Bone marrow (tissue), 2 donors: Measurements from ENCODE around the gene NEDD9.

Experiments used
- DNase-seq, 2 donors: peaks; one replicate each; lab custom pipeline; 2025; lab: John Stamatoyannopoulos, UW

Gene NEDD9

DNA sequence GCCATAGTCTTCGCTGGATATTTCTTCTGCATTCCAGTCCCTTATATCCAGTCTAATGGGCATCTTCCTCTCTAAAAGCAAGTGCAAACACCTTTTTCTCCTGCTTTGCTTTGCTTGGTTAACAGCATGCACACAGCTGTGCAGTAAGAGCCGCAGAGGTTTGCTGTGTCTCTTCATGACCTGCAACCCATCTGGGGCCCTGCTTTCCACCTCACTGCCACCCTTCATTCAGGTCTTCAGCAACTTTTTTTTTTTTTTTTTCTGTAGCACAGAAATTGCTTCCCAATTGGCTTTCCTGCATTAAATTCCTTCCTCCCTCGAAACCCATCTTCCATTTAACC lies 14.4 kb downstream of the NEDD9 start:
- no peak for DNase-seq

DNA sequence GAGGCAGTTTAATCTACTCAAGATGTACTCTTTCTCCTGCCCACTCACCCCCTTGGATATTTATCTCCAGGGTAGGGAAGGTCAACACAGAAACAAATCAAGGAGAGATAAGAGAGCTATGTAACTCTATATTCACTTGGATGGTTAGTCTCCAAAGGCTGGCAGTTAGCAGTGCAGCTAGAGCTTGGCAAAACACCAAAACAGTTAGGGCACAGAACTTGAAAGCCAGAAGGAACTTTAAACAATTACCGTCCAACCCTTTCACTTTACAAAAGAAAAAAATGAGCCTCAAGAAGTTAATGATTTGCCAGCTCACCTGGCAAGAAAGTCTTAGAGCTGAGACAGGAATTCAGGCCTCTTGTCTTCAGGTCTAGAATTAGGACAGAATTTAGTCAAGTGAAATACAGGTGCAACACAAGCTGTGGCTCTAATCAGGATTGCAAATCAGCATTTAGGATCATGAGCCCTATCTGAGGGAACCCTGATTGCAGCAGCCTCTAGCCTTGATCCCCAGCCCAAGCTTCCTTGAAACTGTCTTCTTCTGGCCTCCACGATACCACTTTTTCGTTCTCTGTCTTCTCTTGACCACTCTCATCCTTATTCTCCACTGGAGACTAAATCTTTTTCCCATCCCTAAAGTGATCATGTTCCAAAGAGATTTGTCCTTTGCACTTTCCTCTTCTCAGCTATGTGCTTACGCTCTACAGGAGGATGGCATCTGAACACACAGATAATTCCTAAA lies 14.9 kb downstream of the NEDD9 start:
- no peak for DNase-seq

DNA sequence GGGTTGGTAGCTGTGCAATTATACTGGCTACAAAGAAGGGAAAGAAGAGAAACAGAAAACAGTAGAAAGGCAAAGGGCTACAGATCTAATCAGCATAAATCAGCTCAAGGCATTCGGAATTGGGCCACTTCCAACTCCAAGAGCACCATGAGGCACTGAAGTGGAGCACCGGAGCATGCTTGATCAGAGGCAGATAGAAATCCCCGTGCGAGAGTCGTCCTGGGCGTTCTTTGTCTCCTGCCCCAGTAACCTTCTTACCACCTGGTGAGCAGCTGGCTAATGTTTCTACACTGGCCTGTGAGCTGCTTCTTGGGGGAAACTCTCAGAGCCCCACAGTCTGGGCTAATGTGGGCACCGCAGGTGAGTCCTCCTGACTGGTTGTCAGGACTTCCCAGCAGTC lies 16.7 kb downstream of the NEDD9 start:
- no peak for DNase-seq

DNA sequence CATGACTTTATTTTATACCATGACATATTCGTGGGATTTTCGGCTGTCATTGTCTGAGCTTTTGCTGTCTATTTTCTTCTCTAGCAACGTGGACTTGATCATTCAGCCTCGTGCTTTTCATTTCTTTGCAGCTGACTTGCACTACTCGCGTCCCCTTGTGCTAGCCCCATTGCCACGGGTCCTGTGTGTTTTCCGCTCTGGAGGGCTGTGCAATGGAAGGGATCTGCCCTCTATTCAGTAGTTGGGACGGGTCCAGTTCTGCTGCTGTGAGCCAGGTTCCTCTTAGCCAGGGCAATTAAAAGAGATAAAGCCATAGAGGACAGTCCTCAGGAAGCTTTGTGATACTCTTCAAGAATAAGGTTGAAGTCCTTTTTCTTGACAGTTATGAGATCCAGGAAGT lies 17.6 kb downstream of the NEDD9 start:
- no peak for DNase-seq

DNA sequence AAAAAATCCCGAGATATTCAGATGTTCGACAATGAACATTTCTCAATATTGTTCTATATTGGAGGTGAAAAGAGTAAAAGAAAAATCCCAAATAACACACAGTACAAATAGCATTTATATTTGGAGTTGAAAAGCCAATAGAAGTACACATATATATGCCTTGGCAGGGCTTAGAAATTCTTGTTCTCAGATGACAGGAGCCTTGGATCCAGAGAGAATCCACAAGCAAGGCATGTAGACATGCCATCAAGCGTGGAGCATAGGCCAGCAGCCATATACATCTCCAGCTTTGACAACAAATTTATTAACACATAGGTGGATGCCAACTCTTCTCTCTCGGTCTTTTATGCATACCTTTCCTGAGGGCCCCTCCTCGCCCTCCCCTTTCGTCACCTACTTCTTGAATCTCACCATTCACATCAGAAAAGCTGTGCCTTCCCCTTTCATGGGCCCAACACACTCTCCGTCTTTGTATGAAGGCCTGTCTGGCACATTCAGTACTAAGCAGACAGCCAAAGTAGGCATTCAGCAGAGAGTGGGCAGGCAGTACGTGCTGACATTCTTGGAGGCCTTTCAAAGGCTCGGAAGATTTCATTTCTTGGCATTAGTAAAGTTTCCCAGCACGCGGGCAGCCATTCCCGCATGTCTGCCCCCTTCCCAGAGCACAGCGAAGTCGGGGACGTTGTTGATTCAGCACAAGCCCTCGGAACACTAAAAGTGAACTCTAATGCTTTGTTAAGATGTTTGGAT lies 18.2 kb downstream of the NEDD9 start:
- DNase-seq: no peak

DNA sequence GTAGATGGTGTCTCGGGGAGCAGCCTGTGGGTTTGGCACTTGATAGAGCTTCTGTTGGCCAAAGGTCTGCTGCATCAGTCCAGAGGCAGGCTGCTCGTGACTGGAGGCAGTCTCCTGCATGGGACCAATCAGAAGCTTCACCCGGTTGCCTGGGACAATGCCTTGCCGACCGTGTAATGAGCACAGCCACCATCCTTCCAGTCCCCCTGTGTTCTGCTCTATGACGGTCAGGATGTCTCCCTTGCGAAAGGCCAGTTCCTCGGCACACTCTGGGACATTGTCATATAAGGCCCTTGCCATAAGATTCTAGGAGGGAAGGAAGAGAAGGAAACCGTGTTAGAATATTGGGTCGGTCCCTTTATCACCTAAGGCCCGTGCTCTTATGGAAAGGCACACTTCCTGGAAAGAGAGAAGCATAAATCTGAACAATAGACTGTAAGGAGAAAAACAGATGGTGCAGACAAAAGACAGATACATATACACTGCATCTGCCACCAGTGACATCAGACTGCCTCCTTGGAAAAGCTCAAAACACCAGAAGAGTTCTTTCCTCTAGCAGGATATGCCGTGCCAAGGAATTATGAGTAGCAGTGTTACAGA lies 18.9 kb downstream of the NEDD9 start:
- DNase-seq: no peak

DNA sequence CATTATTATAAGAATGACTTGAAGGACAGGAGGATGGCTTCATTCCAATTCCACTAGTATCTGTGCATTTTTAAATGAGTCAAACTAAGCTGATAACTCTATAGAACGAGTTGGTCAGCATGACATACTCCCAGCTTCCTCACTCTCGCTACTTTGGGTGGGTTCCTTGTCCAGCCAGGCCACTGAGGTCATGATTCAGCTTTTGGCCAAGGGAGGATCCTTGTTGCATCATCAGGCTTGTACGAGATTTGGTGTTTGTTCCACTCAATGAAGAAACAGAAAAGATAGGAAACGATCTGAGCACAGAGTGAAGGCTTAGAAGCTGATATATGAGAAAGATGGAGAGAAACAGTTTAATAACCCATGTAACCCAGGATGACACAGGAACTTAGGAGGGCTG lies 19.8 kb downstream of the NEDD9 start:
- peak in 1 of 2 donors; percentile 17 for DNase-seq

DNA sequence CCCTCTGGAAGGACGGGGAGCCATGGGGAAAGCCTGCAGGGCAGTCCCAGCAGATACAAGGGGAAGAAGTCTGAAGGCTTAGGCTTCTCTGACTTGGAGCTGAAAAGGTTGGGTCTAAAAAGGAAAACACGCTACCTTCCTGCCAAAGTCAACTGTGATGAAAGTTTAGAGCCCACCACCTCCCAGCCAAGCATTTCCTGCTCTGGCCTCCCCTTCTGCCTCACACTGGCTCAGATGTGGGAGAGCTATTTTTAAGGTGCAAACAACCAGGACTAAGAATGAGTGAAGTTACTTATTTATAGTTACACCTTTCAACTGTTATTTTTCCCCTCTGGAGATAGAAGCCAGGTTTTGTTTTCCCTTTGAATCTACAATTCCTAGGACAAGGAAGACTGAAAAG lies 21.2 kb downstream of the NEDD9 start:
- DNase-seq: no peak

DNA sequence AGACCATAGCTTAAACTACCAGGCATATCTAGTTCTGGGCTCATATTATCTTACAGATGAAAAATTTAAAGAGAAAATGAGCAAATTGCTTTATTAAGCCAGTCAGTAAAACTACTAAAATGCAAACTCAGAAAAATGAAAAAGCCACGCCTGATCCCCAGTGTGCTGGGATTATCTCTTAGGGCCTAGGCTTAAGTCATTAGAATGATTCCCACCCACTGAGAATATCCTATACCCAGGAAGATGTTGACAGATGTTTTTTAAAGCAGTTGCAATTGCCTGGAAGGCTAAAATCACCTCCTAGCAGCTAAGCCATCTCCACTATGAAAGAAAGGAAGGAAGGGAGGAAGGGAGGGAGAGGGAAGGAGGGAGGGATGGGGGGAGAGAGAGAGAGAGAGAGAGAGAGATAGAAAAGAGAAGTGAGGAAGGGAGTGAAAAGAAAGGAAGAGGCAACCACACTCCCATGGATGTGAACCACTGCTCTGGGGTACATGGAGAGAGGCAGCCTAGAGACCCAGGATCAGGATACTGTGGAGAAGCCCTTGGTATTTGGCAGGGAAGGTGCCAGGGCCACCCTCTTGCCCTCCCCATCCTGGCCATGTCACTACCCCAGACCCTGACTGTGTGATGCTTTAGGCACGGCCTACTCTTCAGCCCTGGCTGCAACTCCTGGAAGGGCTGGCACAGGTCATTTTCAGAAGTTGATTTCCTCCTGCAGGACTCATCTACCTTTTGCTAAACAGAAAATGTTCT lies 21.9 kb downstream of the NEDD9 start:
- DNase-seq: no peak

DNA sequence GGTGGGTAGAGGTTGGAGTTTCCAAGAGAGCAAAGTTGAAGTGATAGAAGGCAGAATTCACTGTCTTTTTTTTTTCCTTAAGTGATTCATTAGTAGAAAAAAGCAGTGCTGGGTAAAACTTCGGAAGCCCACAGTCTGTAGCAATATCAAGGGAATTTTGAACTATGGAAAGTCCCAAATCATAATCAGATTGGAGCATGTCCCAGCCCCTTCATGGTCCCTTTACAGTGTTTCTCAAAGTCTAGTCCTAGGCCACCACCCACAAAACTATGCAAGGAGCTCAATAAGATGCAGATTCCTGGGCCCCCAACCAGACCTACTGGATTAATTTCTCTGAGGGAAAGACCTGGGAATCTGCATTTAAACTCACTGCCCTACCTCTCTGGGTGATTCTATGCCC lies 22.6 kb downstream of the NEDD9 start:
- no peak for DNase-seq

DNA sequence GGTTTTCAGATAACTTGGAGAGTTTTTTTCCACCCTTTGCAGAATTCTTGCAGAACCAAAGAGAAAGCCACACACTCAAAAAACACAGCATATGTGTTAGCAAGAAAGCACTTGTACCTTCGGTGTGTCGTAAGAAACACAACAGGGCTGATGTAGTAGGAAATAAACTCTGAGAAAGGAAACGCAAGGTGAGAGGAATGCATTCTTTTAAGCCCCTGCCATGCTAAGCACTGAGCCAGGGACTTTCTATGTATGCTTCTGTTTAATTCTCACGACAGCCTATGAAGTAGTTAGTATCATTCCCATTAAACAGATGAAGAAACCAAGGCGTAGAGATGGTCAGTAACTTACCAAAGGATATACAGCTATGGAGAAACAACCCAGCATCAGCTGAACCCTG lies 23.1 kb downstream of the NEDD9 start:
- no peak for DNase-seq

DNA sequence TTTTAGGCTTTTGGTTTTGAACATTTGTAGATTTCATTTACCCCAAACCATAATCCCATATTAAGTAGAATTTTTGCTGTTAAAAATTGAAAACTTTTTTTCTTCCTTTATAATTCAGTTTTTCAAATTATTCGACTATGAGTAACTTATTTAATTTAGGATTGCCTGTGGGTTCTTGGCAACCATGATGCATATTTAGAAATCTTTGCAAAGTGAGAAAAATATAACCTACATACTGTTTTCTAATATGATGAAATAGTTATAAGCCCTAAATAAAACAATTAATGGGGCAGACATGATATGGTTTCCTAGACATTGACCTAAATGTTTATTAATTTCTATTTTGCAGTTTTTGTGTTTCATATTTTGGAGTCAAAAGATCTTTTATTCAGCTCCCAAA lies 23.6 kb downstream of the NEDD9 start:
- DNase-seq: no peak

DNA sequence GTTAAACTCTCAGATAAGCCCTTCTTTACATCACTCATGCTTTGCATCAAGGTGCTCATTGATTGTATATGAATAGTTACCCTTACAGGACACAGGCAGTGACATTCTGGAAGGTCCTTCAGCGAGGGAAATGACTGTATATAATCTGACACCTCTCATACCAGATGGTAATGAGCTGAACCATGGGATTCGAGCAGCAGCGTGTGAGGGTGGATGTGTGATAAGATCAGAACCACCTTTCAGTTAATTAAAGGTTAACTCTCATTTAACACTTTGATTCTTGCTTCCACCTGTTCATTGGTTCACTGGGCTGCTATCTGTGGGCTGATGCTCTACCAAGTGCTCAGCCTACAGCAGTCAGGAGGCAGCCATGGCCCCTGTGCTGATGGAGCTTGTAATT lies 24.2 kb downstream of the NEDD9 start:
- no peak for DNase-seq

DNA sequence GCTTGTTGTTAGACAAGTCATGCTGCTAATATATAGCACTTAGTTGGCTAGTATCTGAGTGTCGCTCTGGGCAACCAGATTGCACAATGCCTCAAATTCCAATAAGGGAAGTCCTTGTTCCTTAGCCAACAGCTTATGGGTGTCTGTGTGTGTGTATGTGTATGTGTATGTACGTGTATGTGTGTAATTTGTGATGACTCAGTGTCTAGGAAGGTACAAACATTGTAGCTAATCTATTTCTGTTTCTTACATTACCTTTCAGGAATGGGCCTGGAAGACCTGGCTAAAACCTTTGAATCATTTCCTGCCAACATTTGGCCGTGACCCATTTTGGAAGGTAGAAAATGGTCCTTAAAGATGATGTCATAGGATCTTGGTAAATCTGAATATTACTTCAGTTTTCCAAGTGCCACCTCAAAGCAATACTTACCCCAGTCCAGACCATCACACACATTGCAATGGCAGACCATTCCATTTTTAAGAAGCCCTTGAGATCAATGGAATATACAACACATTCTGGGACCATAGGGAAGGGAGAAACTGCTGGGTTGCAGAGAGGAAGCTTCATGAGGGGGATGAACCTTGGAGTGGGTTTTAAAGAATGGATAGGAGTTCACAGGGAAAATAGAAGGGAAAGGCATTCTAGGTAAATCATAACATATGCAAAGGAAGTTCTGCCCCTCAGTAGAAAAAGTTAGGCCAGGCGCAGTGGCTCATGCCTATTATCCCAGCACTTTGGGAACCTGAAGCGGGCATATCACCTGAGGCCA lies 25.1 kb downstream of the NEDD9 start:
- peak in 1 of 2 donors; percentile 72 for DNase-seq

DNA sequence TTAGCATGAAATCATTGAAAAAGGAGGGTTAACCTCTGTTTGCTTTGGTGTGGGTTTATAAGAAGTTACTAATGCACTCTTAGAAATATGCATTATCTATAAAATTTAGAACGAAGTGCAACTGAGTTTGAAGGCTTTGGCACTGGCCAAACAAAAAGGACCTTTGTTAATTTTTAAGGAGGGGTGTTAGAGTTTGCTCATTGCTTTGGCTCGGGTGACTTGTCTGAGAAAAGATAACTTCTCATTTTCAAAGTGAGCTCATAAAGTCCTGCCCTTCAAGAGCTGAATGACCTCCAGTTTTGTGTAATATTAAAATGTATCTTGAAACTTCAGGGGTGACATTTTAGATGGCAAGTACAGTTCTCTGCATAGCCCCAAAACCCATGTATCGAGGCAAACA lies 25.9 kb downstream of the NEDD9 start:
- no peak for DNase-seq

DNA sequence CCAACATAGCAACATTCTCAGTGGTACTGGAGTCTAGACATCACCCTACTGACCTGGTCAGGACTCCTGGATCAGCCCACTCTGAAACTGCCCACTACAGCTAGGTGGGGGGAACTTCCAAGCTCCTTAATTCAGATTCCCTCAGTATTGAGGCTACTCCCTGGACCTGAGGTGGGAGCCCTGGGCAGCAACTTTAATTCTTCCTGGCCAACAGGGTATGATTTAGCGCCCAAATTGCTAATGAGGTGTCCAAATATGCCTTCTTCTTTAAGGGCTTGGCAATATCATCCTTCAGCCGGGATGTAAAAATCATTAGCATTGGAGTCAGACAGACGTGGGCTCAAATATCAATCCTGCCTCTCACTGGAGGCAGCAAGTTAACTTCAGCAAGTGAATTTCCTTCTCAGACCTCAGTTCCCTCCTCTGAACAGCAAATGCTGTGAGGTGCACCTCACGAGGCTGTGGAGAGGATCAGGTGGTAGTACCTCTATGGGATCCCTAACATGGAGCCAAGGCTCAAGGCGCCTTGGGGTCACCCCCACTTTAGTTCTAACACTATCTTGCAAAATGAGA lies 27.6 kb downstream of the NEDD9 start:
- no peak for DNase-seq

DNA sequence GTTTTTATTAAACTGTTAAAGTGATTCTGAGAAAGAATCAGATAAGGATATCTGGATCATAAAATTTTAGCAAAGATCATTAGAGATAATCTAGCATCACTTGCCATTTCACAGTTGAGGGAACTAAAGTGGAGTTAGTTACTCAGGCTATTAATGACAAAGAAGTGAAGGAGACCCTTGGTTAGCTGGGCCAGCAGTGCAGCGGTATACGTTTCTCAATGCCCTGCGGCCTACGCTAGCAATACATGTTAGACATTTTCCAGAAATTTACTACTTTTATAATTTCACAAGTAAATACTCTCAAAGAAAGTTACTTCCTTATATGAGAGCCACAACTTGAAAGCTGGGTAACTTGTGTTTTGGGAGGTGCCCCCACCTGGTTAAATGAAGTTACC lies 28.5 kb downstream of the NEDD9 start:
- no peak for DNase-seq

DNA sequence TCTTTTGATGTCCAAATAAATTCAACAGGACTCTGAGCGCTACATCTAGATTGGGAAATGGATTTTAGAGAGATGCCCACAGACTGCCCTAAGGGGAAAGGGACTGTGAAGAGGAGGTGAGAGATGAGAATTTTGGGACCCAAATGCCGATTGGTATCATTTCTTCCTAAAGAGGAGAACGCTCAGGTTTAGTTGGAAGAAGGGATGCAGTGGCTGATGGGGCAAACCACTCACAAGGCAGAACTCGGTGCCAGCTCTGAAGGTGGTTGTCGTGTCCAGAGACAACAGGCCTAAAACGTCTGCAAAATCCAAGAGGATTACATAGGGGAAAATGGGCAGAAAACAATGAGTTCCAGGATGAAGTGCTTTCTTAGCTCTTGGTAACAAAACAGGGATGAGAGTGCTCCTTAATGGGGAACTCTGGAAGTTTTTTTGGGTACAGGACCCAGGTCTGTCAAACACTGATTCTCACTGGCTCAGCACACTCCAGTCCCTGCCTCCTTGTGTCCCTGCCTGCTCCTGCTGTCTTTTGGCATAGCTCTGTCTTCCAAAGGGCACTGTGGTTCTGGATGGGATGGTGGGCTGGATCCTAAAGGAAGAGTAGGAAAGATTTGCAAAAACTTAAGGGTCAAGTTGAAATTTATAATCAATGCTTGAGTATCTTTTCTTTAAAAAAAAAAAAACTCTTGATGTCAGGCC lies 29.0 kb downstream of the NEDD9 start:
- no peak for DNase-seq

DNA sequence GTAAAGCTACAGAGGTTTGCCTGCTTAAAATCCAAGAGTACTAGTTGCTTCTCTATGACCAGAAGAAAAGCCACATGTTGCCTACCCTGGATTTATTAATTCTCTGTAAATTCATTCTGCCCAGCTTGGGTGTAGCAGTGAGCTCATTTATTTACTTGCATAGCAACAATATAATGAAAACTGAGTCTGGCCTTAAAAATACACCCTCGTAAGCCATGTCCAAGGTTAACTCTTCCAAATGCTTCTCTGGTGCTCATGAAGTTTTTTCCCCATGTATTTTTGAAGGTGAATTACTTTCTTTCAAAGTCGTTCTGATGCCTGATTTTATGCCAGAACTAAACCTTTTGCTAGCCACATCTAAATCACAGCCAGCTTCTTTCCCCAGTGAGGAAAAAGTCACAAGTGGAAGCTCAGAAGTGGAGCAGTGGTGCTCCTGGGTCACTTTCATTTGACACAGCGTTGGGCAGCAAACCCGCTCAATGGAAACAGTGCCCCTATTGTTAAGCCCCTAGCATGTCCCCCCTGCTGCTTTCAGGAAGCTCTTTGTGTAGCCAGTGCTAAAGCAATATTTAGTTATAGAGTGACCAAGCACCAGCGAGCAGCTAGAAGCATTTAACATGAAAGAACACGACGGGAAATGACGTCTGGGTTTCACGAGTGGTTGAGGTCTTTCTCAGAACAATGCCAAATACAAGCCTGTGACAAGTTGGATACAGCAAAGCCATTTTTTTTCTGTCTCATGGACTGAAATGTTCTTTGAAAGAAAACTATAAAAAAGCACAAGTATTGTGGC lies 29.8 kb downstream of the NEDD9 start:
- DNase-seq: no peak
